Measurements from ENCODE around the gene CLSTN3.

The CLSTN3 gene

DNA sequence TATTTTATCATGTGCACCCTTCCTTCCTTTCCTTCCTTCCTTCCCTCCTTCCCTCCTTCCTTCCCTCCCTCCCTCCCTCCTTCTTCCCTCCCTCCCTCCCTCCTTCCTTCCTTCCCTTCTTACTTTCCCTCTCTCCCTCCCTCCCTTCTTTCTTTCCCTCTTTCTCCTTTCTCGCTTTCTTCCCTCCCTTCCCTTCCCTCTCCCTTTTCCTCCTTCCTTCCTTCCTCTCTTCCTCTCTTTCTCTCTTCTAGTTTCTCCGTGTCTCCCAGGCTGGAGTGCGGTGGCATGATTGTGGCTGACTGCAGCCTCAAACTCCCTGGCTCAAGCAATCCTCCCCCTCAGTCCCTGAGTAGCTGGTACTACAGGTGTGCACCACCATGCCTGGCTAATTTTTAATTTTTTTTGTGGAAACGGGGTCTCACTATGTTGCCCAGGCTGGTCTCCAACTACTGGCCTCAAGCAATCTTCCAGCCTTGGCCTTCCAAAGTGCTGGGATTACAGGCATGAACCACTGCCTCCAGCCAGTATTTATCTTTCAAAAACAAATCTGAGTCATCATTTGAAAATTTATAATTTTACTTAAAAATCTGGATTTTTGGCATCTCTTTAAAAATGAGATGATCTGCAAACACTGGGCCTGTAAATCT is 29.0 kb upstream of the CLSTN3 start:
- Histone ChIP-seq H3K79me2 (ENCODE audit: control insufficient read depth, low read length) (no peaks in the 10 kb centered on the region), H3K9me2 (replicated peaks; ENCODE audit: control insufficient read depth, low read length) (no peaks in the 10 kb centered on the region), H3K27ac (ENCODE audit: low read depth, low read length) (no peak overlapping the region), H4K20me1 (ENCODE audit: control insufficient read depth, insufficient read depth, low read depth, low read length) (no peaks in the 10 kb centered on the region), H3K27me3 (ENCODE audit: control insufficient read depth, low read length) (peaks cover 9% of the 10 kb centered on the region; the same call in 1 of the 2 replicates), H3K36me3 (ENCODE audit: control insufficient read depth, low read length) (no peaks in the 10 kb centered on the region), H3K4me1 (ENCODE audit: control insufficient read depth, low read length) (no peaks in the 10 kb centered on the region), H3K9me3 (ENCODE audit: control insufficient read depth, insufficient read depth, low read length) (peaks cover 8% of the 10 kb centered on the region; the same call in 1 of the 2 replicates), H3F3A (ENCODE audit: control insufficient read depth, insufficient read depth) (no peaks in the 10 kb centered on the region), H3K4me2 (ENCODE audit: low read length) (no peak overlapping the region), H3K4me3 (ENCODE audit: low read length) (no peak overlapping the region)
- no peak for TF ChIP-seq EZH2phosphoT487 (IDR thresholded peaks at IDR 0.05; ENCODE audit: borderline replicate concordance, low read length)
- TF ChIP-seq, protein P1, sequence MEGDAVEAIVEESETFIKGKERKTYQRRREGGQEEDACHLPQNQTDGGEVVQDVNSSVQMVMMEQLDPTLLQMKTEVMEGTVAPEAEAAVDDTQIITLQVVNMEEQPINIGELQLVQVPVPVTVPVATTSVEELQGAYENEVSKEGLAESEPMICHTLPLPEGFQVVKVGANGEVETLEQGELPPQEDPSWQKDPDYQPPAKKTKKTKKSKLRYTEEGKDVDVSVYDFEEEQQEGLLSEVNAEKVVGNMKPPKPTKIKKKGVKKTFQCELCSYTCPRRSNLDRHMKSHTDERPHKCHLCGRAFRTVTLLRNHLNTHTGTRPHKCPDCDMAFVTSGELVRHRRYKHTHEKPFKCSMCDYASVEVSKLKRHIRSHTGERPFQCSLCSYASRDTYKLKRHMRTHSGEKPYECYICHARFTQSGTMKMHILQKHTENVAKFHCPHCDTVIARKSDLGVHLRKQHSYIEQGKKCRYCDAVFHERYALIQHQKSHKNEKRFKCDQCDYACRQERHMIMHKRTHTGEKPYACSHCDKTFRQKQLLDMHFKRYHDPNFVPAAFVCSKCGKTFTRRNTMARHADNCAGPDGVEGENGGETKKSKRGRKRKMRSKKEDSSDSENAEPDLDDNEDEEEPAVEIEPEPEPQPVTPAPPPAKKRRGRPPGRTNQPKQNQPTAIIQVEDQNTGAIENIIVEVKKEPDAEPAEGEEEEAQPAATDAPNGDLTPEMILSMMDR (IDR thresholded peaks at IDR 0.05; ENCODE audit: low read depth, low read length, poor library complexity, severe bottlenecking): no peak

DNA sequence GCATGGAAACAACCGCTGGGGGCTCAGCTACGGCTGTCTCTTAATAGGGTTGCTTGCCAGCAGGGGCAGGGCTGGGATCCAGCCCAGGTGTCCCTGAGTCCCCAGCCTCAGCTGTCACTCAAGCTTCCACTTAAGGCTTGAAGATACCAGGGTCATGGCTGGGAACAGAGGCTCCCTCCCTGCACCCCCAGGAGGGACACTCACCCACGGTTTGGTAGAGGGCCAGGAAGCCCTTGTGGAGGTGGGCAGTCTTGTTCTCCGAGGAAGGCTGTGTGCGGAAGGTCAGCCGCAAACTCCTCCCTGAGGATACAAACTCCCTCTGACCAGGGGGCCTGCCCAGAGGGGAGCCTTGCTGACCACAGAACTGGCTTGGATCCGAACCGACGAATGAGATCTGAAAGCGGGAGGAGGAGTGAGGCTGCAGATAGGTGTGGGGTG is 28.5 kb upstream of the CLSTN3 start:
- no peaks in the 10 kb centered on the region for H3F3A ChIP-seq (ENCODE audit: control insufficient read depth, insufficient read depth)
- H3K9me3 ChIP-seq (ENCODE audit: control insufficient read depth, insufficient read depth, low read length): peaks cover 12% of the 10 kb centered on the region; the same call in 1 of the 2 replicates
- no peak overlapping the region for H3K4me2 ChIP-seq (ENCODE audit: low read length)
- no peak for TF ChIP-seq EZH2phosphoT487 (IDR thresholded peaks at IDR 0.05; ENCODE audit: borderline replicate concordance, low read length)
- TF ChIP-seq, protein P1 (IDR thresholded peaks at IDR 0.05; ENCODE audit: low read depth, low read length, poor library complexity, severe bottlenecking): no peak
- H3K27ac ChIP-seq (ENCODE audit: low read depth, low read length): no peak overlapping the region
- H3K36me3 ChIP-seq (ENCODE audit: control insufficient read depth, low read length): no peaks in the 10 kb centered on the region
- H3K27me3 ChIP-seq (ENCODE audit: control insufficient read depth, low read length): peaks cover 9% of the 10 kb centered on the region; the same call in 1 of the 2 replicates
- no peak overlapping the region for H3K4me3 ChIP-seq (ENCODE audit: low read length)
- no peaks in the 10 kb centered on the region for H4K20me1 ChIP-seq (ENCODE audit: control insufficient read depth, insufficient read depth, low read depth, low read length)
- no peaks in the 10 kb centered on the region for H3K4me1 ChIP-seq (ENCODE audit: control insufficient read depth, low read length)
- no peaks in the 10 kb centered on the region for H3K79me2 ChIP-seq (ENCODE audit: control insufficient read depth, low read length)
- H3K9me2 ChIP-seq (replicated peaks; ENCODE audit: control insufficient read depth, low read length): no peaks in the 10 kb centered on the region

DNA sequence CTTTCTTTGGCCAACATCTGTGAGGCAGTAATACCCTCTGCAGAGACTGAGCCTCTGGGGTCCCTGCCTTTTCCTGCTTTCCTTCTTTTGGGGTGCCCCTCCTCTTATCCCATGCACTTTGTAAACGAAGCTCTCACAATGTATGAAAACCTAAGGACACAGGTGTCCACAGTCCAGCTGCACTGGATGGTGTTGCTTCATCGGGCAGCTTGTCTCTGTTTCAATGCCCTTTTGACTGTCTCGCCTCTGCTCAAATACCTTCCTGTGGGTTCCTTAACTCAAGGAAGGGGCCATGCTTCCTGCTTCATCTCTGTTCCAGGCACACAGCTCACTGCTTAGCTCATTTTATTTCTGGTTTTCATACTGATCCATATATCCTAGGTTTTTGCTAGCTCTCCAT is 27.6 kb upstream of the CLSTN3 start:
- Histone ChIP-seq H3K9me2 (replicated peaks; ENCODE audit: control insufficient read depth, low read length) (no peaks in the 10 kb centered on the region), H3F3A (ENCODE audit: control insufficient read depth, insufficient read depth) (no peaks in the 10 kb centered on the region), H3K27me3 (ENCODE audit: control insufficient read depth, low read length) (peaks cover 9% of the 10 kb centered on the region), H3K9me3 (ENCODE audit: control insufficient read depth, insufficient read depth, low read length) (peaks cover 12% of the 10 kb centered on the region; the same call in 1 of the 2 replicates), H4K20me1 (ENCODE audit: control insufficient read depth, insufficient read depth, low read depth, low read length) (no peaks in the 10 kb centered on the region), H3K79me2 (ENCODE audit: control insufficient read depth, low read length) (no peaks in the 10 kb centered on the region), H3K4me2 (ENCODE audit: low read length) (no peak overlapping the region), H3K36me3 (ENCODE audit: control insufficient read depth, low read length) (no peaks in the 10 kb centered on the region), H3K4me1 (ENCODE audit: control insufficient read depth, low read length) (no peaks in the 10 kb centered on the region), H3K4me3 (ENCODE audit: low read length) (no peak overlapping the region), H3K27ac (ENCODE audit: low read depth, low read length) (no peak overlapping the region)
- TF ChIP-seq EZH2phosphoT487 (IDR thresholded peaks at IDR 0.05; ENCODE audit: borderline replicate concordance, low read length): no peak
- TF ChIP-seq, protein P1 (IDR thresholded peaks at IDR 0.05; ENCODE audit: low read depth, low read length, poor library complexity, severe bottlenecking): no peak
